Neural cell (in vitro differentiated cells): Measurements from ENCODE around the gene RTN4. TPM values are rescaled to one million over a fixed set of nuclear protein-coding genes. Genes with fewer than 3 reads are reported as not detected.

ENCODE experiments used
- H2AFZ ChIP-seq: fragments of 200-600, 300-800 bp; sonication (generic), shearing (Covaris generic); 2 replicates; pipeline ENCODE4 v1.6.0; 2014; ENCODE audit warnings: low read depth, mild to moderate bottlenecking, antibody characterized with exemption, low read length, moderate library complexity
- H3F3A ChIP-seq: fragments of 200-600 bp; shearing (Covaris generic); 2 replicates; pipeline ENCODE4 v1.6.1; 2016; ENCODE audit warnings: mild to moderate bottlenecking, moderate library complexity, mixed read lengths, antibody characterized with exemption, low read length; ENCODE audit not compliant: insufficient read depth, poor library complexity, severe bottlenecking
- H3K27ac ChIP-seq: fragments of 200-600, 300-800 bp; sonication (generic), shearing (Covaris generic); 2 replicates; pipeline ENCODE4 v1.5.1; 2014; ENCODE audit warnings: mild to moderate bottlenecking, low read length, moderate library complexity
- H3K27me3 ChIP-seq: fragments of 300-800, 200-600 bp; sonication (generic), shearing (Covaris generic); 2 replicates; pipeline ENCODE4 v1.6.0; 2014; ENCODE audit warnings: mild to moderate bottlenecking, low read depth, low read length, moderate library complexity; ENCODE audit not compliant: insufficient read depth
- H3K36me3 ChIP-seq: fragments of 300-800, 200-600 bp; sonication (generic), shearing (Covaris generic); 2 replicates; pipeline ENCODE4 v1.5.1; 2014; ENCODE audit warnings: mild to moderate bottlenecking, antibody characterized with exemption, low read length, moderate library complexity; ENCODE audit not compliant: insufficient read depth
- H3K4me2 ChIP-seq: fragments of 300-800, 200-600 bp; sonication (generic), shearing (Covaris generic); 2 replicates; pipeline ENCODE4 v1.6.0; 2014; ENCODE audit warnings: mild to moderate bottlenecking, low read length
- H3K4me3 ChIP-seq: fragments of 300-800, 200-600 bp; sonication (generic), shearing (Covaris generic); 2 replicates; pipeline ENCODE4 v1.5.1; 2014; ENCODE audit warnings: mild to moderate bottlenecking, low read length, moderate library complexity
- H3K79me2 ChIP-seq: fragments of 200-600 bp; shearing (Covaris generic); replicated peaks from 2 replicates; pipeline ENCODE4 v1.6.0; 2014; ENCODE audit warnings: mild to moderate bottlenecking, low read length, moderate library complexity; ENCODE audit not compliant: insufficient read depth
- H3K9ac ChIP-seq: fragments of 300-800, 200-600 bp; sonication (generic), shearing (Covaris generic); 2 replicates; pipeline ENCODE4 v1.6.1; 2016; ENCODE audit warnings: mild to moderate bottlenecking, low read length, mixed read lengths
- H3K9me2 ChIP-seq: fragments of 200-600 bp; shearing (Covaris generic); 2 replicates; pipeline ENCODE4 v1.6.1; 2016; ENCODE audit warnings: mild to moderate bottlenecking, low read length, mixed read lengths; ENCODE audit not compliant: insufficient read depth
- H3K9me3 ChIP-seq: fragments of 200-600, 300-800 bp; sonication (generic), shearing (Covaris generic); 2 replicates; pipeline ENCODE4 v1.6.1; 2016; ENCODE audit warnings: mild to moderate bottlenecking, mixed run types, low read length, moderate library complexity, mixed read lengths
- H4K20me1 ChIP-seq: fragments of 200-600 bp; shearing (Covaris generic); 2 replicates; pipeline ENCODE4 v1.6.1; 2016; ENCODE audit warnings: mild to moderate bottlenecking, mixed run types; ENCODE audit not compliant: insufficient read depth
- EP300 ChIP-seq: fragments of 450-650 bp; conservative IDR thresholded peaks from 2 replicates; pipeline ENCODE4 v1.6.1; 2014; ENCODE audit warnings: antibody characterized with exemption, mild to moderate bottlenecking, moderate library complexity; ENCODE audit not compliant: poor library complexity, severe bottlenecking
- EZH2 ChIP-seq: fragments of 200-600, 300-800 bp; shearing (Covaris generic), sonication (generic); IDR thresholded peaks from 2 replicates; pipeline ENCODE4 v1.6.1; 2014; ENCODE audit warnings: antibody characterized with exemption, low read length, borderline replicate concordance, mild to moderate bottlenecking; ENCODE audit not compliant: insufficient read depth, poor library complexity, severe bottlenecking
- MXI1 ChIP-seq: fragments of 450-650 bp; conservative IDR thresholded peaks from 2 replicates; pipeline ENCODE4 v1.6.1; 2014; ENCODE audit warnings: antibody characterized with exemption, mild to moderate bottlenecking; ENCODE audit not compliant: poor library complexity, severe bottlenecking
- POLR2AphosphoS5 ChIP-seq: IDR thresholded peaks from 2 replicates; pipeline ENCODE4 v1.6.1; 2012
- RAD21 ChIP-seq: fragments of 450-650 bp; conservative IDR thresholded peaks from 2 replicates; pipeline ENCODE4 v1.6.1; 2014; ENCODE audit warnings: antibody characterized with exemption, mild to moderate bottlenecking, moderate library complexity
- SMC3 ChIP-seq: fragments of 450-650 bp; conservative IDR thresholded peaks from 2 replicates; pipeline ENCODE4 v1.6.1; 2014; ENCODE audit warnings: antibody characterized with exemption, mild to moderate bottlenecking, moderate library complexity; ENCODE audit not compliant: poor library complexity
- TAF1 ChIP-seq: IDR thresholded peaks from 2 replicates; pipeline ENCODE4 v1.6.1; 2012; ENCODE audit warnings: low read depth
- polyA plus RNA-seq: library from polyadenylated mRNA; depleted of rRNA; stranded (reverse); fragments of >200 nt; gene quantifications from 2 replicates; pipeline ENCODE4 v1.2.3, GENCODE V29; 2014
- TF ChIP-seq, protein P1 (sequence below): fragments of 450-650 bp; IDR thresholded peaks from 2 replicates; pipeline ENCODE4 v1.5.1; 2014; ENCODE audit warnings: antibody characterized with exemption, mild to moderate bottlenecking, moderate library complexity; ENCODE audit not compliant: poor library complexity, severe bottlenecking
- TF ChIP-seq, protein P2 (sequence below): IDR thresholded peaks from 2 replicates; pipeline ENCODE4 v1.6.1; 2012; ENCODE audit warnings: borderline replicate concordance

The RTN4 gene
- polyA plus RNA-seq, 1 donor from 2014 or later = 582 TPM

DNA sequence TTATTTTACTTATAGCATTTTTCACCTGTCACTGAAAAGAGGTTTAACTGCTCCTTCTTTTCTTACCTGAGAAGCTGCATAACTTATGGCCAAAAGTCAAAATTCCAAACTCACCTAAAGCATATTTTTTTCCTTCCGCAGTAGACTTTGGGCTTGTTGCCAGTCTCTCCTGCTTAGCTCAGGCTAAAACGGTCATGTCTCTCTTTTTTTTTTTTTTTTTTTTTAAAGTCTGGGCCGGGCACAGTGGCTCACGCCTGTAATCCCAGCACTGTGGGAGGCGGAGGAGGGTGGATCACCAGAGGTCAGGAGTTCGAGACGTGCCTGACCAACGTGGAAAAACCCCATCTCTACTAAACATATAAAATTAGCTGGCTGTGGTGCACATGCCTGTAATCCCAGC lies 113.5 kb downstream of the RTN4 start:
- TF ChIP-seq POLR2AphosphoS5 (no peak), SMC3 (no peak), MXI1 (no peak), EZH2 (no peak), TAF1 (no peak), RAD21 (no peak), EP300 (no peak)
- TF ChIP-seq, protein P1, sequence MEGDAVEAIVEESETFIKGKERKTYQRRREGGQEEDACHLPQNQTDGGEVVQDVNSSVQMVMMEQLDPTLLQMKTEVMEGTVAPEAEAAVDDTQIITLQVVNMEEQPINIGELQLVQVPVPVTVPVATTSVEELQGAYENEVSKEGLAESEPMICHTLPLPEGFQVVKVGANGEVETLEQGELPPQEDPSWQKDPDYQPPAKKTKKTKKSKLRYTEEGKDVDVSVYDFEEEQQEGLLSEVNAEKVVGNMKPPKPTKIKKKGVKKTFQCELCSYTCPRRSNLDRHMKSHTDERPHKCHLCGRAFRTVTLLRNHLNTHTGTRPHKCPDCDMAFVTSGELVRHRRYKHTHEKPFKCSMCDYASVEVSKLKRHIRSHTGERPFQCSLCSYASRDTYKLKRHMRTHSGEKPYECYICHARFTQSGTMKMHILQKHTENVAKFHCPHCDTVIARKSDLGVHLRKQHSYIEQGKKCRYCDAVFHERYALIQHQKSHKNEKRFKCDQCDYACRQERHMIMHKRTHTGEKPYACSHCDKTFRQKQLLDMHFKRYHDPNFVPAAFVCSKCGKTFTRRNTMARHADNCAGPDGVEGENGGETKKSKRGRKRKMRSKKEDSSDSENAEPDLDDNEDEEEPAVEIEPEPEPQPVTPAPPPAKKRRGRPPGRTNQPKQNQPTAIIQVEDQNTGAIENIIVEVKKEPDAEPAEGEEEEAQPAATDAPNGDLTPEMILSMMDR = no peak
- TF ChIP-seq, protein P2, sequence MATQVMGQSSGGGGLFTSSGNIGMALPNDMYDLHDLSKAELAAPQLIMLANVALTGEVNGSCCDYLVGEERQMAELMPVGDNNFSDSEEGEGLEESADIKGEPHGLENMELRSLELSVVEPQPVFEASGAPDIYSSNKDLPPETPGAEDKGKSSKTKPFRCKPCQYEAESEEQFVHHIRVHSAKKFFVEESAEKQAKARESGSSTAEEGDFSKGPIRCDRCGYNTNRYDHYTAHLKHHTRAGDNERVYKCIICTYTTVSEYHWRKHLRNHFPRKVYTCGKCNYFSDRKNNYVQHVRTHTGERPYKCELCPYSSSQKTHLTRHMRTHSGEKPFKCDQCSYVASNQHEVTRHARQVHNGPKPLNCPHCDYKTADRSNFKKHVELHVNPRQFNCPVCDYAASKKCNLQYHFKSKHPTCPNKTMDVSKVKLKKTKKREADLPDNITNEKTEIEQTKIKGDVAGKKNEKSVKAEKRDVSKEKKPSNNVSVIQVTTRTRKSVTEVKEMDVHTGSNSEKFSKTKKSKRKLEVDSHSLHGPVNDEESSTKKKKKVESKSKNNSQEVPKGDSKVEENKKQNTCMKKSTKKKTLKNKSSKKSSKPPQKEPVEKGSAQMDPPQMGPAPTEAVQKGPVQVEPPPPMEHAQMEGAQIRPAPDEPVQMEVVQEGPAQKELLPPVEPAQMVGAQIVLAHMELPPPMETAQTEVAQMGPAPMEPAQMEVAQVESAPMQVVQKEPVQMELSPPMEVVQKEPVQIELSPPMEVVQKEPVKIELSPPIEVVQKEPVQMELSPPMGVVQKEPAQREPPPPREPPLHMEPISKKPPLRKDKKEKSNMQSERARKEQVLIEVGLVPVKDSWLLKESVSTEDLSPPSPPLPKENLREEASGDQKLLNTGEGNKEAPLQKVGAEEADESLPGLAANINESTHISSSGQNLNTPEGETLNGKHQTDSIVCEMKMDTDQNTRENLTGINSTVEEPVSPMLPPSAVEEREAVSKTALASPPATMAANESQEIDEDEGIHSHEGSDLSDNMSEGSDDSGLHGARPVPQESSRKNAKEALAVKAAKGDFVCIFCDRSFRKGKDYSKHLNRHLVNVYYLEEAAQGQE = no peak
- no peak overlapping the region for H3K4me3 ChIP-seq
- H3K4me2 ChIP-seq = no peak overlapping the region
- H3K36me3 ChIP-seq = no peaks in the 10 kb centered on the region
- no peaks in the 10 kb centered on the region for H3K9me2 ChIP-seq
- H2AFZ ChIP-seq = no peak overlapping the region
- no peaks in the 10 kb centered on the region for H3F3A ChIP-seq
- H4K20me1 ChIP-seq = no peaks in the 10 kb centered on the region
- H3K27ac ChIP-seq = no peak overlapping the region
- H3K9ac ChIP-seq = no peak overlapping the region
- H3K27me3 ChIP-seq = no peaks in the 10 kb centered on the region
- peaks cover 6% of the 10 kb centered on the region for H3K9me3 ChIP-seq
- no peaks in the 10 kb centered on the region for H3K79me2 ChIP-seq

DNA sequence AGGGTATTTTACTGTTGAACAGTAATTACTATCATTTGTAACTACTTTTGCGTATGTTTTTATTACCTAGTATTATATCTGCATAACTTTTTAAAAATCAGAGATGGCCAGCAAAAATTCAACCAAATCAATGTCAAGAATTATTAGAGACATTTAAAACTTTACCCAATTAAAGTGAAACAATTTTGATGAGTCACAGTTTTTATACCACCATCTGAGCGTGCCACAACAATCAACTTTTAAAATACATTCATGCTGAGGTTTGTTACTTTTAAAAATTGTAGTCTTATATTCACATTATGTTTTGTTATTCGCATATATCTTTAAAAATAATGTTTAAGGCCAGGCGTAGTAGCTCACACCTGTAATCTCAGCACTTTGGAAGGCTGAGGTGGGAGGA lies 114.9 kb downstream of the RTN4 start:
- Histone ChIP-seq H3K36me3 (no peaks in the 10 kb centered on the region), H3K79me2 (no peaks in the 10 kb centered on the region), H3K9ac (no peak overlapping the region), H3K9me3 (peaks cover 6% of the 10 kb centered on the region), H3K4me3 (no peak overlapping the region), H3K27me3 (no peaks in the 10 kb centered on the region), H4K20me1 (no peaks in the 10 kb centered on the region), H2AFZ (no peak overlapping the region), H3K4me2 (no peak overlapping the region), H3F3A (no peaks in the 10 kb centered on the region), H3K27ac (no peak overlapping the region), H3K9me2 (no peaks in the 10 kb centered on the region)
- TF ChIP-seq, protein P1 = no peak
- TF ChIP-seq EP300 (no peak), MXI1 (no peak), RAD21 (no peak), POLR2AphosphoS5 (no peak), EZH2 (no peak), SMC3 (no peak), TAF1 (no peak)
- TF ChIP-seq, protein P2 = no peak
